Keratinocyte (primary cell): ENCODE results near the gene LDLRAD2.

Experiments
- CTCF ChIP-seq, 3 experiments: IDR thresholded peaks in 1 of 3; conservative IDR thresholded peaks in 1 of 3; optimal IDR thresholded peaks in 1 of 3; 2 replicates in 2 of 3; 3 replicates in 1 of 3; pipeline versions ENCODE3 to v1.5.1; 2011; ENCODE audit warnings: low read length in 3 of 3, mild to moderate bottlenecking in 3 of 3, moderate library complexity in 2 of 3, control low read depth in 1 of 3, inconsistent platforms in 1 of 3; ENCODE audit not compliant: insufficient read depth in 2 of 3; ENCODE audit errors: extremely low read depth in 1 of 3
- EZH2 ChIP-seq: IDR thresholded peaks from one replicate; pipeline ENCODE4 v1.6.1; 2012; ENCODE audit warnings: inconsistent platforms, mild to moderate bottlenecking, low read length, moderate library complexity

GRCh38 chr1:21779613-21780521, 32.2 kb upstream of the LDLRAD2 start:
- TF ChIP-seq CTCF (optimal IDR thresholded peaks at IDR 0.05 in 1 of 3, IDR thresholded peaks at IDR 0.05 in 1 of 3, conservative IDR thresholded peaks at IDR 0.05 in 1 of 3; ENCODE audit: extremely low read depth in 1 of 3, insufficient read depth in 2 of 3, low read length in 3 of 3) (no peak), EZH2 (no peak)
